HuH-7 (cell line): ENCODE measurements around the gene CYP4F12.
"Not testable (repeated sequence)": the region's sequence is repeated elsewhere in the genome, so short reads cannot be mapped to it uniquely, and the experiment has no call there.

ENCODE experiments used
- DNase-seq: peaks from one replicate; pipeline ENCODE4 v3.0.0; 2011; ENCODE audit warnings: low spot score

Gene CYP4F12

GRCh38 chr19:15650123-15650522 is 22.8 kb upstream of the CYP4F12 start:
- DNase-seq = not testable (repeated sequence)

- DNase-seq = no peak
Measured at GRCh38 chr19:15651791-15652190, 21.1 kb upstream of the CYP4F12 start.

GRCh38 chr19:15652559-15653278 is 20.2 kb upstream of the CYP4F12 start:
- DNase-seq = no peak

DNA sequence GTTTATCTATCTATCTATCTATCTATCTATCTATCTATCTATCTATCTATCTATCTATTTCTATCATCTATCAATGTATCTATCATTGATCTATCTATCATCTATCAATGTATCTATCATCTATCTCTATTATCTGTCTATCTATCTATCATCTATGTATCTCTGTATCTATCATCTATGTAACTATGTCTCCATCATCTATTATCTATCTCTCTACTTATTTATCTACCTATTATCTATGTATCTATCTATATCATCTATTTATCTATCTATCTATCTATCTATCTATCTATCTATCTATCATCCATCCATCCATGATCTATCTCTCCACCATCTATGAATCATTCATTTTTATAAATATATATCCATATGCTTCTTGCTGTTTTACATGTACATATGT is 16.4 kb upstream of the CYP4F12 start:
- no peak for DNase-seq

DNA sequence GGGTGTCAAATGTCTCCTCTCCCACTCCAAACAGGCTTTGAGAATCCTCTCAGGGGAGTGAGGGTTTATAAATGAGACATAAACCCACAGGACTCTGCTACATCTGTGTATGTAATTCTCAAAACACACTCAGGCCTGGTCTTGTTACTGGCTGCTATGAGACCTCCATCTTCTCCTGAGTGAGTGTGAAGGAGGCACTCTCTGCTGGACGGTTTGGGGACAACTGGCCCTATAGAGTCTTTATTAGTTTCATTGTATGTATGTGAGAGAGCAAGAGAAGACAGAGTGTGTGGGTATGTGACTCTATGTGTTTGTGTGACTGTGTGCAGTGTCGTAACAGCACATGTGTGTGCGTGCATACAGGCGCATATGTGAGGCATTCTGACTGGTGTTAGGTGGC is 9.6 kb upstream of the CYP4F12 start:
- DNase-seq = peak; percentile 20

GRCh38 chr19:15666186-15666585 is 6.7 kb upstream of the CYP4F12 start:
- DNase-seq = no peak

GRCh38 chr19:15666883-15667282 is 6.0 kb upstream of the CYP4F12 start:
- DNase-seq = no peak

DNA sequence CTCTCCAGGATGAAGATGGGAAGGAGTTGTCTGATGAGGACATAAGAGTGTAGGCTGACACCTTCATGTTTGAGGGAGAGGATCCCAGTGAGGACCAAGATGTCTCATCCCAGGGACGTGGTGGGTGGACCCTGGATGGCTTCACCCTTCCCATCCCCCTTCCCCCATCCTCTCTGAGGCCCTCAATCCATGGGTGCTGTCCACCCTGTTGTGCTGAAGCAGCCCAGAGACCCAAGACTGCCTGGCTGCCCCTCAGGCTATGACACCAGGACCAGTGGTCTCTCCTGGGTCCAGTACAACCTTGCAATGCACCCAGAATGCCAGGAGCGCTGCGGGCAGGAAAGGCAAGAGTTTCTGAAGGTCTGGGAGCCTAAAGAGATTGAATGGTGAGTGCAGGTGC is 3.4 kb upstream of the CYP4F12 start:
- DNase-seq = no peak

GRCh38 chr19:15669891-15670290 is 3.0 kb upstream of the CYP4F12 start:
- DNase-seq = no peak

- DNase-seq = no peak
Measured at GRCh38 chr19:15671237-15671821, 1.6 kb upstream of the CYP4F12 start.

GRCh38 chr19:15671891-15672579 is 852 bp upstream of the CYP4F12 start:
- DNase-seq = no peak

DNA sequence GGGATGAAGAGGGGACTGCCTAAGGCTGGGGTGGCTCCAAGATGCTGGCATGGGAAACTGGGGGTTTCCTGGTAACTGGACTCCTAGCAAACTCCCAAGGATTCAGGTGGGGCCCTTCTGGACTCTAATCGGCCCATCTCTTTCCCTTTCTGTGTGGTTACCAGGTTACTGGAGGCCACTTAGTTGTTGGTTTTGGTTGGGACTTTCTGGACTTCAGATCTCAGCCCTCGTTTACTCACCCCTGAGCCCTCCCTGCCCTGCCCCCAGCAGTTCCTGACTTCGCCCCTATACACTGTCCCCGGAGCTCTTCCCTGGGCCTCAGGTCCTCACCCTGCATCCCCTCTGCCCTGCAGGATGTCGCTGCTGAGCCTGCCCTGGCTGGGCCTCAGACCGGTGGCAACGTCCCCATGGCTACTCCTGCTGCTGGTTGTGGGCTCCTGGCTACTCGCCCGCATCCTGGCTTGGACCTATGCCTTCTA is 328 bp downstream of the CYP4F12 start:
- peak; percentile 34 for DNase-seq

DNA sequence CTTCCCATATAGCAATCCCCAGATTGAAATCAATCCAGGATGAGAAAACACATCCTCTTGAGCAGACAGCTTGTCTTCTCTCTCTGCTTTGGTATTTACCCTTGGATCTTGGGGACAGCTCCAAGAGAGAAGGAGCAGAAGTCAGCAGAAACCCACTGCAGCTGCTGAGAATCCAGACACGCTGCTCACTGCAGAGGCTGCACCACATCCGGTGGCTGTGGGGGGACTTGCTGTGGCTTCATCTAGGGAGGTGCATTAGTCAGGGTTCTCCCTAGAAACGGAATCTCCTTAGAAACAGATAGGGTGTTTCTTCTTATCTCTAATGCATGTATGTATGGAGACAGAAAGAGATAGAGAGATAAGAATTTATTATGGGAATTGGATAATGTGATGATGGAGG is 2.7 kb downstream of the CYP4F12 start:
- DNase-seq = no peak

- DNase-seq = no peak
Measured at GRCh38 chr19:15679089-15679488, 6.2 kb downstream of the CYP4F12 start.

DNA sequence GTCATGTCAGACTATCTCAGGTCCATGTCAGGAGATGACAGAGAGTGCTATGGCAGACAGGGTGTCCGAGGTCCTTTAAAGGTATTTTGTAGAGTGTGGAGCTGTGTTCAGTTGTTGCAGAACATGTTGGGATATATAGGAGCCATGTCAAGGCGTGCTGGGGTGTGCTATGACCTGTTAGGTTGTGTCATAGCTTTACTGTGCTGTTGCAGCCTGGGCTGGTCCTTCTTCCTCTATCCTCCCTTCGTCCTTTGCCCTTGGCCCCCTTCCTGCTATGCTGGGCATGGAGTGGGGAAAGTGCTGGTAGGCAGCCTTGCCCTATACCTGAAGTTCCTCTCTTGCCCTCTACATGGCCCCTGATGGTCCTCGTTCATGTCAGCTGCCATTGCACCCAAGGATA is 7.0 kb downstream of the CYP4F12 start:
- DNase-seq = not testable (repeated sequence)

- peak; percentile 56 for DNase-seq
Measured at GRCh38 chr19:15680478-15681322, 7.8 kb downstream of the CYP4F12 start.

- no peak for DNase-seq
Measured at GRCh38 chr19:15683411-15683810, 10.5 kb downstream of the CYP4F12 start.

GRCh38 chr19:15684828-15685227 is 11.9 kb downstream of the CYP4F12 start:
- DNase-seq = no peak

GRCh38 chr19:15696654-15697194 is 23.8 kb downstream of the CYP4F12 start:
- no peak for DNase-seq

DNA sequence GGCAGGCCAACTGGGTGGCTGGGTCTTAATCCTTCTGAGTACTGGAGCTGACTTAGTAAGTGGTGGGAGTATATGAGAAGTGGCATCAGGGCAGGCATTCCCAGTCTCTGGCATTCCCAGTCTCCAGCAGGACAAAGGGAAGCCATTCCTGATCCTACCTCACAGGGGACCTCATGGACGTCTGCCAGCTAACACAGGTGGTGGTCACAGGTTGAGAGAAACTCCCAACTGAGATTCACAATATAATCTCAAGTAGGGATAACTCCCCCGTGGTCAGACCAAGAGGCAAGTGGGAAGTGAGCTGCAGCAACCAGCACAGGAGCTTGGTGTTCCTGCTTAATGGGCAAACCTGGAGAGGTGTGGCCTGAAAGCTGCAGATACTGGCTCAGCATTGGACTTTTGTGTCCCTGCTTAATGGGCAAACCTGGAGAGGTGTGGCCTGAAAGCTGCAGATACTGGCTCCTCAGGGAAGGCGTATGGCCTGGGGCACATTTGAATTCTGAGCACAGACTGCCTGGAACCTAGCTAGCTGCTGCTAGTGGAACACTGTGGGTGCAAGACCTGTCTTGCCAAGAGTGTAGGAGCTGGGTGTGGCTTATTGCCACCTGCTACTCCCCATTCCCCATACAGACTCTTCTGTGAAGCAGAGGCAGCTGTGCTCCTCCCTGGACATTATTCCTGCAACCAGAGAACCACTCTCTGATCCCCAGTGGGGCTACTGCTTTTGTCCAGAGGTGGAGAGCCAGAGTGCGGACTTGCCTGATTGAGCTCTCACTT is 29.1 kb downstream of the CYP4F12 start:
- no peak for DNase-seq

DNA sequence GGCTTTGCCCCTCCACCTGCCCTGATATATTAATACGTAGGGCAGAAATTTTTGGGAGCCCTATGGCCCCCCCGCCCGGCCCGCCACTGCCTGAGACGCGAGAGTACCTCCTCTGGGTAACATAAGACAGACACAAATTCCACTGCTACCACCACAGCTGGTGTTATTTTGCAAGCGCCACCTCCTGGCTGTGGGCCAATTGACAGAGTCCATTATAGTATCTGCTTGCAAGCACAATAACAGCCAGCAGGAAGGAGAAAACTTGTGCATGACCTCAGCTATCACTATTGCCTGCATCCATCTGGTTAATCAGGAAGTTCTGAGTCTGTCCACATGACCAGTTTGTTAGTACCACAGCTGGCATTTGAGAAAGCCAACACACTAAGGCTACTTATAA is 29.6 kb downstream of the CYP4F12 start:
- DNase-seq = peak; percentile 55
